Activated CD8-positive, alpha-beta memory T cell treated with anti-CD3 and anti-CD28 coated beads, Interleukin-2, amount 10 ng/mL, durations not matched to agents 7 days and 5 days (primary cell): ENCODE data around the gene ROBO1. TPM values are rescaled to one million over a fixed set of nuclear protein-coding genes. Genes with fewer than 3 reads are reported as not detected.

Experiments
- ATAC-seq: fragments of 150-1000 bp; cut with Tn5 transposase; one replicate; pipeline ENCODE4 v1.10.0; 2021; ENCODE audit warnings: moderate library complexity
- CTCF ChIA-PET: fragments of 350-600 bp; sonication (Branson Sonifier 250); formaldehyde crosslinking; loops from one replicate; lab custom pipeline; 2021; ENCODE audit warnings: antibody characterized with exemption; lab: Charles Lee
- DNase-seq: peaks from one replicate; pipeline ENCODE4 v3.0.0-alpha.2; 2020
- H3K27ac Mint-ChIP-seq: one replicate; pipeline ENCODE4 v1.8.0; 2021; ENCODE audit warnings: mild to moderate bottlenecking, mixed read lengths
- H3K27me3 Mint-ChIP-seq: one replicate; pipeline ENCODE4 v1.8.0; 2021; ENCODE audit warnings: mixed read lengths
- H3K36me3 Mint-ChIP-seq: one replicate; pipeline ENCODE4 v1.8.0; 2021; ENCODE audit warnings: mild to moderate bottlenecking, mixed read lengths
- H3K4me1 Mint-ChIP-seq: one replicate; pipeline ENCODE4 v1.8.0; 2021; ENCODE audit warnings: mixed read lengths
- H3K4me3 Mint-ChIP-seq: one replicate; pipeline ENCODE4 v1.8.0; 2021; ENCODE audit warnings: mild to moderate bottlenecking, moderate library complexity, mixed read lengths
- H3K9me3 Mint-ChIP-seq: one replicate; pipeline ENCODE4 v1.8.0; 2022; ENCODE audit warnings: low read depth, mixed read lengths
- total RNA-seq, 2 experiments: library from RNA; stranded (reverse); gene quantifications; one replicate each; pipeline ENCODE4 v1.2.3, GENCODE V29; 2021

The ROBO1 gene
- total RNA-seq, 2 experiments from 2014 or later: 0.32 to 0.87 TPM

- DNase-seq (no peak), ATAC-seq (no peak)
- CTCF ChIA-PET: no interaction called here
- no peaks in the 10 kb centered on the region for H3K27me3 Mint-ChIP-seq
- H3K36me3 Mint-ChIP-seq: no peaks in the 10 kb centered on the region
- H3K27ac Mint-ChIP-seq: no peak overlapping the region
- peaks cover 5% of the 10 kb centered on the region for H3K9me3 Mint-ChIP-seq
- no peaks in the 10 kb centered on the region for H3K4me1 Mint-ChIP-seq
- H3K4me3 Mint-ChIP-seq: no peak overlapping the region
Observed at GRCh38 chr3:79233431-79234060, 534.3 kb downstream of the ROBO1 start.

- Mint-ChIP-seq H3K4me1 (no peaks in the 10 kb centered on the region), H3K27ac (no peak overlapping the region), H3K36me3 (no peaks in the 10 kb centered on the region), H3K9me3 (peaks cover 2% of the 10 kb centered on the region), H3K4me3 (no peak overlapping the region), H3K27me3 (no peaks in the 10 kb centered on the region)
- ATAC-seq (no peak), DNase-seq (no peak)
- CTCF ChIA-PET: no interaction called here
Observed at GRCh38 chr3:79230266-79230665, 537.5 kb downstream of the ROBO1 start.

DNA sequence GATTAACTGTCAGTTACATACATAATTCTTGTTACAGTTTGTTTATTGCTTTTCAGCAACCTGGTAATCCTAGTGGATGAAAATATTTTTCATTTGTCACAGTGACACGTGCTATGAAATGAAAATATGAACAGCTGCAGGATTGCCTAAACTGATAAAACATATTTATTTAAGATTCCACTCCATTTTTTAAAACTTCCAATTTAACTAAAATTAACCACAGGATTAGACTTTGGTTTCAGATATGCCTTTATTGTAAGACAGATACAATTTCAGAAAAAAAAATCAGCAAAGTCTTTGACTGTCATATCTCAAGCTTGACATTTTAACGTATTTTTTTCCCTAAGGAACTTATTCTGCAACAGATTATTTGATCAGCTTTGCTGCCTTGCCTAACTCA is 550.7 kb downstream of the ROBO1 start:
- no peak overlapping the region for H3K27ac Mint-ChIP-seq
- CTCF ChIA-PET: no interaction called here
- DNase-seq (no peak), ATAC-seq (no peak)
- H3K27me3 Mint-ChIP-seq: no peaks in the 10 kb centered on the region
- no peak overlapping the region for H3K4me3 Mint-ChIP-seq
- H3K9me3 Mint-ChIP-seq: peaks cover 3% of the 10 kb centered on the region
- H3K36me3 Mint-ChIP-seq: no peaks in the 10 kb centered on the region
- no peaks in the 10 kb centered on the region for H3K4me1 Mint-ChIP-seq

GRCh38 chr3:79215286-79215685 is 552.5 kb downstream of the ROBO1 start:
- no peak for ATAC-seq

GRCh38 chr3:79211586-79212359 is 556.0 kb downstream of the ROBO1 start:
- CTCF ChIA-PET: no interaction called here
- H3K4me3 Mint-ChIP-seq: no peak overlapping the region
- ATAC-seq: no peak
- no peaks in the 10 kb centered on the region for H3K27me3 Mint-ChIP-seq
- H3K36me3 Mint-ChIP-seq: no peaks in the 10 kb centered on the region
- no peaks in the 10 kb centered on the region for H3K4me1 Mint-ChIP-seq
- peaks cover 7% of the 10 kb centered on the region for H3K9me3 Mint-ChIP-seq
- H3K27ac Mint-ChIP-seq: no peak overlapping the region
- no peak for DNase-seq

More at GRCh38 chr3:79215286-79215685, 552.5 kb downstream of the ROBO1 start:
- CTCF ChIA-PET: no interaction called here
- no peak overlapping the region for H3K4me3 Mint-ChIP-seq
- H3K27ac Mint-ChIP-seq: no peak overlapping the region
- H3K27me3 Mint-ChIP-seq: no peaks in the 10 kb centered on the region
- no peak for DNase-seq
- no peaks in the 10 kb centered on the region for H3K36me3 Mint-ChIP-seq
- H3K4me1 Mint-ChIP-seq: no peaks in the 10 kb centered on the region
- peaks cover 3% of the 10 kb centered on the region for H3K9me3 Mint-ChIP-seq

DNA sequence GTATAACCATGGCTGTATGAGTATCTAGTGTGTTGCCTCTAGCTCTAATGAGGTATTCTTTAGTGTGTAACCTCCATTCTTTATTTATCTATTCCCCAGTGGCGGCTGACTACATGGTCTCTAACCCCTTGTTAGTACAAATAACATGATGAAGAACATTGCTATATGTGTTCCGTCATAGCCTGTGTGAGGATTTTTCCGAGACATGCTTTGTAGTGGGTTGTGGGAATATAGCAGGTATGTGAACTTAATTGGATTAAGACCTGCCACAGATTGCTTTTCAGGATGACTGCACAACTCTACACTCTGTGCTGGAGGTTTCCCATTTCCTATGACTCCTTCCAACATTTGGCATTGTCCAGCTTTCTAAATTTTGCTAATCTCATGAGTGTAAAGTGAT is 563.4 kb downstream of the ROBO1 start:
- Mint-ChIP-seq H3K4me3 (no peak overlapping the region), H3K36me3 (no peaks in the 10 kb centered on the region), H3K27ac (no peak overlapping the region), H3K9me3 (peaks cover 6% of the 10 kb centered on the region), H3K27me3 (no peaks in the 10 kb centered on the region), H3K4me1 (no peaks in the 10 kb centered on the region)
- CTCF ChIA-PET: no interaction called here
- DNase-seq (no peak), ATAC-seq (no peak)

- Mint-ChIP-seq H3K36me3 (no peaks in the 10 kb centered on the region), H3K9me3 (peaks cover 4% of the 10 kb centered on the region), H3K27me3 (no peaks in the 10 kb centered on the region), H3K4me3 (no peak overlapping the region), H3K4me1 (no peaks in the 10 kb centered on the region), H3K27ac (no peak overlapping the region)
- no peak for DNase-seq
- no peak for ATAC-seq
- CTCF ChIA-PET: no interaction called here
Observed at GRCh38 chr3:79203144-79203519, 564.7 kb downstream of the ROBO1 start.

DNA sequence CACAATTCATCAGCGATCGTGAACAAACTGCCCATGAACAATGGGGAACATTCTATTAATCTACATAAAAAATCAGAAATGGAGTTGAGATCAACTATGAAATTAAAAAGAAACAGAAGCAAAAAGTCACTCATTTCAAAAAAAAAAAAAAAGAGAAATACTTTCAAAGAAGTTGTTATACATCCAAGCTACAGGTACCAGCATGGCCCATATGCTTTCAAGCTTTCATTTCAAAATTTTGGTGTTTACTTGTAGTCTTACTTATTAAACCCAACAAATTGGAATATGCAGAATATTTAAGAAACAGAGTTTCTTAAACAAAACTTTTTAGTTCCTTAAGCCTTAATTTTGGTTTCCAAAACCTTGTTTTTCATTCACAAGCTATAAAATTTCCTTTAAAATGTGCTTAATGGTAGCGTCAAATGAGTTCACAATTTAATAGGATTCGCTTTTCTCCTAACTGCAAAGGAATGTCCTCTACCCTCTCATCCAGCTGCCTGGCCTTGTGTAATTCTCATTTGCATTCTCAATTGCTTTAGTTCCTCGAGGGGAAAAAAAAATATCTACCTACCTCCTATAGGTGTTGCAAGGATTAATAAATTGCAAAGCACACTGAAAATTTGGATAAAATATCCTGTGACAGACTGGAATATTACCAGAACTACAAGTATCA is 565.2 kb downstream of the ROBO1 start:
- CTCF ChIA-PET: no interaction called here
- no peak overlapping the region for H3K27ac Mint-ChIP-seq
- ATAC-seq (no peak), DNase-seq (no peak)
- H3K4me3 Mint-ChIP-seq: no peak overlapping the region
- H3K36me3 Mint-ChIP-seq: no peaks in the 10 kb centered on the region
- peaks cover 2% of the 10 kb centered on the region for H3K9me3 Mint-ChIP-seq
- H3K27me3 Mint-ChIP-seq: no peaks in the 10 kb centered on the region
- H3K4me1 Mint-ChIP-seq: no peaks in the 10 kb centered on the region

DNA sequence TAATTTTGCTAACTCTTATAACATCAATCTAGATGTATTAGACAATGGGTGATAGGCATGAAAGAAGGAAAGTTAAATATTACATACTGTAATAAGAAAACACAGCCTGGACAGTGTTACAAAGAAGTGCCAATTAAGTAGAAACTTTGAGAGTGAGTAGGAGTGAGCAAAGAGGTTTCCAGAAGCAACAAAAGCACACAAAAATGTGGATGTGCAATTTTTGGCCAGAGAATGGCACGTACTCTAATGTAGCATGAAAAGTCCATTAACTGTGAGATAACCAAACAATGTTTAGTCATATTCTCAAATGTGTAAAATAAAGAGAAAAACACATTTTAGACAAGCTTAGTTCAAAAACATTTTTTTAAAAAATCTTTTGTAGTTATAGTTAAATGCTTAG is 567.3 kb downstream of the ROBO1 start:
- no peak for ATAC-seq
- H3K36me3 Mint-ChIP-seq: no peaks in the 10 kb centered on the region
- no peak overlapping the region for H3K4me3 Mint-ChIP-seq
- H3K27ac Mint-ChIP-seq: no peak overlapping the region
- H3K9me3 Mint-ChIP-seq: peaks cover 2% of the 10 kb centered on the region
- no peaks in the 10 kb centered on the region for H3K27me3 Mint-ChIP-seq
- no peaks in the 10 kb centered on the region for H3K4me1 Mint-ChIP-seq
- CTCF ChIA-PET: no interaction called here
- DNase-seq: no peak

DNA sequence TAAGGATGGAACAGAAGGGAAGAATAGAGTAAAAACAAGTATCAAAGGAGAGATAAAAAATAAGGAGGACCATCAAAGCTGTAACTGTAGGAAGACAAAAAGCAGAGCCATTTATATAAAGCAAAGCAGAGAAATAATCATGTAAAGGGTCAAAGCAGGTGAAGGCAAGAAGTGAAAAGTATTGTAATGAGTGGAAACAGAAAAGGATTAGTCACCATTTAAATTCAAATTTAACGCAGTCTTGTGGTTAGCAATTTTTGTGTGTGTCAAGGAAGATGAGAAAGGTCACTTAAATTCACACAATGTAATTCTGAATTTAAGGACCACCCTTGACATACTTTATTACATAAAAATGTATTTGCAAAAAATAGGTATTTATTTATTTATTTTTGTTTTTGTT is 567.8 kb downstream of the ROBO1 start:
- no peak for DNase-seq
- Mint-ChIP-seq H3K36me3 (no peaks in the 10 kb centered on the region), H3K4me3 (no peak overlapping the region), H3K27ac (no peak overlapping the region), H3K9me3 (peaks cover 2% of the 10 kb centered on the region), H3K27me3 (no peaks in the 10 kb centered on the region), H3K4me1 (no peaks in the 10 kb centered on the region)
- CTCF ChIA-PET: no interaction called here
- no peak for ATAC-seq

DNA sequence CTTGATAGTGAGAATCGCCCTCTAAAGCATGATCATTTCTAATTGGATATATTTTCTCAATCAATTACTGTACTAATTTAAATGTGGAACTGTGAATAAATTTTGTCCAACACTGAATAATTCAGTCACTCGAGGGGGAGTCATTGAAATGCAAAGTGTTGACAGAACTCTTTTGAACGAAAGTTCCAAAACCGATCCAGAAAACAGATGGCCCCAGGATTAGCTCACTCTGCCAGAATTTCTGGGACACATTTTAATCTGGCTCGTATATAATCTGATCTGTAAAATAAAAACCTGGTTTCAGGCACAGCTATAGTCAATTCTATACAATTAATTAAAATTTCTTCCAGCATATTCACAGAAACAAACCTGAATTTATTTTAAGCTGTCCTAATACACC is 580.4 kb downstream of the ROBO1 start:
- Mint-ChIP-seq H3K4me3 (no peak overlapping the region), H3K27ac (no peak overlapping the region), H3K27me3 (no peaks in the 10 kb centered on the region), H3K36me3 (no peaks in the 10 kb centered on the region), H3K9me3 (peaks cover under 1% of the 10 kb centered on the region), H3K4me1 (no peaks in the 10 kb centered on the region)
- CTCF ChIA-PET: no interaction called here
- ATAC-seq (no peak), DNase-seq (no peak)

- Mint-ChIP-seq H3K27ac (no peak overlapping the region), H3K36me3 (no peaks in the 10 kb centered on the region), H3K4me3 (no peak overlapping the region), H3K9me3 (peaks cover 5% of the 10 kb centered on the region), H3K27me3 (no peaks in the 10 kb centered on the region), H3K4me1 (no peaks in the 10 kb centered on the region)
- no peak for DNase-seq
- no peak for ATAC-seq
- CTCF ChIA-PET: no interaction called here
Observed at GRCh38 chr3:79184251-79184650, 583.5 kb downstream of the ROBO1 start.

DNA sequence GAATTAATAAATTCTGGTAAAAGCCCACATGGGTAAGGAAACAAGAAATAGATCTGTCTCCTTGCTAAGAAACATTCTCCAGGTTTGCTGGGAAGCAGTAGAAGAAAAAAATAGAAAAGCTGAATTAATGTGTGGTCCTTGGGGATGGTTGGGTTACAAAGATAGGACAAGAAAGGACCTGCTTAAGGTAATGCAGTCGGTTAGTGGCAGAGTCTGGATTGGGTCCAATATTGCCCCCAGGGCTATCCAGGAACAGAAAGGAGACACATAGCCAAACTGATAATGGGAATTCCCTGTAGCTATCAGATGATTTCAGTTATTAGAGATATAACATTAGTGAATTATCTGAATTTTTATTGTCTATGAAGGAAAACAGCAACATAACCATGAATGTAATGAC is 584.3 kb downstream of the ROBO1 start:
- Mint-ChIP-seq H3K27ac (no peak overlapping the region), H3K4me3 (no peak overlapping the region), H3K4me1 (no peaks in the 10 kb centered on the region), H3K9me3 (peaks cover 5% of the 10 kb centered on the region), H3K27me3 (no peaks in the 10 kb centered on the region), H3K36me3 (no peaks in the 10 kb centered on the region)
- ATAC-seq (no peak), DNase-seq (no peak)
- CTCF ChIA-PET: no interaction called here
